HepG2 (cell line): ENCODE measurements around the gene LIMA1. TPM values are rescaled to one million over a fixed set of nuclear protein-coding genes. Genes with fewer than 3 reads are reported as not detected.

ENCODE experiments used
- GLMP ChIP-seq: sonication (generic); formaldehyde crosslinking; IDR thresholded peaks from 2 replicates; pipeline ENCODE4 v1.9.0; 2021; ENCODE audit warnings: missing genetic modification reagents, mild to moderate bottlenecking, borderline replicate concordance
- MAZ ChIP-seq, 2 experiments: sonication (generic) in 1 of 2; formaldehyde crosslinking in 1 of 2; IDR thresholded peaks; 2 replicates each; pipeline versions ENCODE4 v1.5.0 to v1.6.1; 2012 to 2020; ENCODE audit warnings: low read depth in 2 of 2, mild to moderate bottlenecking in 2 of 2, borderline replicate concordance in 1 of 2, improper control_type of control experiment in 1 of 2, low read length in 1 of 2, missing genetic modification reagents in 1 of 2, moderate library complexity in 1 of 2
- ZBTB26 ChIP-seq: IDR thresholded peaks from 2 replicates; pipeline ENCODE4 v1.6.1; 2016; ENCODE audit warnings: missing compliant biosample characterization, missing genetic modification reagents, borderline replicate concordance
- ZMYM4 ChIP-seq: sonication (generic); formaldehyde crosslinking; IDR thresholded peaks from 2 replicates; pipeline ENCODE4 v1.8.1; 2023; ENCODE audit warnings: mild to moderate bottlenecking, missing genetic modification reagents
- ZNF121 ChIP-seq: sonication (generic); formaldehyde crosslinking; IDR thresholded peaks from 2 replicates; pipeline ENCODE4 v1.5.0; 2020; ENCODE audit warnings: mild to moderate bottlenecking, missing genetic modification reagents
- ZNF446 ChIP-seq: sonication (generic); formaldehyde crosslinking; IDR thresholded peaks from 2 replicates; pipeline ENCODE4 v1.5.0; 2020; ENCODE audit warnings: mild to moderate bottlenecking, missing genetic modification reagents
- ZNF773 ChIP-seq: sonication (generic); formaldehyde crosslinking; IDR thresholded peaks from 2 replicates; pipeline ENCODE4 v1.4.0; 2020; ENCODE audit warnings: missing genetic modification reagents, borderline replicate concordance
- ZNF839 ChIP-seq: sonication (generic); formaldehyde crosslinking; IDR thresholded peaks from 2 replicates; pipeline ENCODE4 v1.4.0; 2020; ENCODE audit warnings: missing genetic modification reagents, mild to moderate bottlenecking, borderline replicate concordance
- polyA plus RNA-seq, 8 experiments: library from polyadenylated mRNA; depleted of rRNA in 3 of 8; stranded (reverse) in 7 of 8; unstranded in 1 of 8; fragments of >200 nt; fragmentation: Illumina TruSeq in 4 of 8; extraction: Trizol in 4 of 8; gene quantifications; 2 replicates each; pipeline versions ENCODE4 v1.2.1 to v1.2.3, GENCODE V29; 2011 to 2016; ENCODE audit warnings: low read depth in 4 of 8, missing spikeins in 1 of 8, mixed read lengths in 1 of 8; ENCODE audit not compliant: insufficient read depth in 1 of 8
- total RNA-seq, 5 experiments: library from RNA; depleted of rRNA; stranded (reverse); fragments of >200 nt; fragmentation: Illumina TruSeq; extraction: Trizol; gene quantifications; 2 replicates each; pipeline ENCODE4 v1.2.3, GENCODE V29; 2016; ENCODE audit warnings: low read depth in 1 of 5
- TF ChIP-seq, protein P1 (sequence below): sonication (generic); formaldehyde crosslinking; IDR thresholded peaks from 2 replicates; pipeline ENCODE4 v1.4.0; 2020; ENCODE audit warnings: mild to moderate bottlenecking, missing genetic modification reagents
- TF ChIP-seq, protein P2 (sequence below): sonication (generic); formaldehyde crosslinking; IDR thresholded peaks from 2 replicates; pipeline ENCODE4 v1.4.0; 2020; ENCODE audit warnings: missing genetic modification reagents
- TF ChIP-seq, protein P3 (sequence below): sonication (generic); formaldehyde crosslinking; IDR thresholded peaks from 2 replicates; pipeline ENCODE4 v1.5.1; 2020; ENCODE audit warnings: missing genetic modification reagents, mild to moderate bottlenecking, borderline replicate concordance
- TF ChIP-seq, protein P4 (sequence below): sonication (generic); formaldehyde crosslinking; IDR thresholded peaks from 2 replicates; pipeline ENCODE4 v1.5.0; 2020; ENCODE audit warnings: mild to moderate bottlenecking, missing genetic modification reagents

Gene LIMA1
- total and polyA plus RNA-seq, 2 of the 13 experiments (the other 11 are each of a cell fraction or from before 2014, with no cell fraction given): 13.0 to 19.8 TPM

DNA sequence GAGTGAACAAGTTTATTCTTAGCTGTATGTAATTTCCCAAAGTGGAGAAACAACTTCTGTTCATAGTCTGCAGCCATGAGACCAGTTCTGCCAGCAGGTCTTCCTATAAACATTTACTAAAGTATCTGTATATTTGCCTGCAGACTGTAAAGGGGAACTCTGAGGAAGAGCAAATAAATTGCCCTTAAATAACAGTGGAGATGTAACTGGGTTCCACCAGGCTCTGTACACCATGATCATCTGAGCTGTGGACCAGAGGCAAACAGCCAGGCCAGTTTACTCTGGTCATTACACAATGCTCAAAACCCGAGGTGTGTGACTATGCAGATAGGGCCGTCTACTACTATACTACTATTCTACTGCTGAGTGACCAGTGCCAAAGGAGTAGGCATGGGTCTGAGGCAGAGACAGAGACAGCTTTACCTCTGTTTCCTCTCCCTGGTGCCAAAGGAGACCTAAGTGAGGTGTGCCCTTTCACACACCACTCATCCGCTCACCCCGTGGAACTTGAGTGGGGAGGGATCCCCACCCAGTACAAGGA, 95.0 kb downstream of the LIMA1 start (continued):
- TF ChIP-seq, protein P1, sequence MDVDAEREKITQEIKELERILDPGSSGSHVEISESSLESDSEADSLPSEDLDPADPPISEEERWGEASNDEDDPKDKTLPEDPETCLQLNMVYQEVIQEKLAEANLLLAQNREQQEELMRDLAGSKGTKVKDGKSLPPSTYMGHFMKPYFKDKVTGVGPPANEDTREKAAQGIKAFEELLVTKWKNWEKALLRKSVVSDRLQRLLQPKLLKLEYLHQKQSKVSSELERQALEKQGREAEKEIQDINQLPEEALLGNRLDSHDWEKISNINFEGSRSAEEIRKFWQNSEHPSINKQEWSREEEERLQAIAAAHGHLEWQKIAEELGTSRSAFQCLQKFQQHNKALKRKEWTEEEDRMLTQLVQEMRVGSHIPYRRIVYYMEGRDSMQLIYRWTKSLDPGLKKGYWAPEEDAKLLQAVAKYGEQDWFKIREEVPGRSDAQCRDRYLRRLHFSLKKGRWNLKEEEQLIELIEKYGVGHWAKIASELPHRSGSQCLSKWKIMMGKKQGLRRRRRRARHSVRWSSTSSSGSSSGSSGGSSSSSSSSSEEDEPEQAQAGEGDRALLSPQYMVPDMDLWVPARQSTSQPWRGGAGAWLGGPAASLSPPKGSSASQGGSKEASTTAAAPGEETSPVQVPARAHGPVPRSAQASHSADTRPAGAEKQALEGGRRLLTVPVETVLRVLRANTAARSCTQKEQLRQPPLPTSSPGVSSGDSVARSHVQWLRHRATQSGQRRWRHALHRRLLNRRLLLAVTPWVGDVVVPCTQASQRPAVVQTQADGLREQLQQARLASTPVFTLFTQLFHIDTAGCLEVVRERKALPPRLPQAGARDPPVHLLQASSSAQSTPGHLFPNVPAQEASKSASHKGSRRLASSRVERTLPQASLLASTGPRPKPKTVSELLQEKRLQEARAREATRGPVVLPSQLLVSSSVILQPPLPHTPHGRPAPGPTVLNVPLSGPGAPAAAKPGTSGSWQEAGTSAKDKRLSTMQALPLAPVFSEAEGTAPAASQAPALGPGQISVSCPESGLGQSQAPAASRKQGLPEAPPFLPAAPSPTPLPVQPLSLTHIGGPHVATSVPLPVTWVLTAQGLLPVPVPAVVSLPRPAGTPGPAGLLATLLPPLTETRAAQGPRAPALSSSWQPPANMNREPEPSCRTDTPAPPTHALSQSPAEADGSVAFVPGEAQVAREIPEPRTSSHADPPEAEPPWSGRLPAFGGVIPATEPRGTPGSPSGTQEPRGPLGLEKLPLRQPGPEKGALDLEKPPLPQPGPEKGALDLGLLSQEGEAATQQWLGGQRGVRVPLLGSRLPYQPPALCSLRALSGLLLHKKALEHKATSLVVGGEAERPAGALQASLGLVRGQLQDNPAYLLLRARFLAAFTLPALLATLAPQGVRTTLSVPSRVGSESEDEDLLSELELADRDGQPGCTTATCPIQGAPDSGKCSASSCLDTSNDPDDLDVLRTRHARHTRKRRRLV: no peak
- TF ChIP-seq ZNF121 (CRISPR knock-in tag) (peak; percentile 49; the same call in 1 of the 2 replicates), ZMYM4 (CRISPR knock-in tag) (peak; percentile 62), GLMP (no peak), ZBTB26 (no peak), ZNF839 (CRISPR knock-in tag) (no peak), MAZ (IDR thresholded peaks at IDR 0.05; ENCODE audit: borderline replicate concordance, low read depth, low read length) (no peak), MAZ (CRISPR knock-in tag; IDR thresholded peaks at IDR 0.05; ENCODE audit: low read depth) (no peak), ZNF446 (no peak), ZNF773 (CRISPR knock-in tag) (no peak)
- TF ChIP-seq, protein P2, sequence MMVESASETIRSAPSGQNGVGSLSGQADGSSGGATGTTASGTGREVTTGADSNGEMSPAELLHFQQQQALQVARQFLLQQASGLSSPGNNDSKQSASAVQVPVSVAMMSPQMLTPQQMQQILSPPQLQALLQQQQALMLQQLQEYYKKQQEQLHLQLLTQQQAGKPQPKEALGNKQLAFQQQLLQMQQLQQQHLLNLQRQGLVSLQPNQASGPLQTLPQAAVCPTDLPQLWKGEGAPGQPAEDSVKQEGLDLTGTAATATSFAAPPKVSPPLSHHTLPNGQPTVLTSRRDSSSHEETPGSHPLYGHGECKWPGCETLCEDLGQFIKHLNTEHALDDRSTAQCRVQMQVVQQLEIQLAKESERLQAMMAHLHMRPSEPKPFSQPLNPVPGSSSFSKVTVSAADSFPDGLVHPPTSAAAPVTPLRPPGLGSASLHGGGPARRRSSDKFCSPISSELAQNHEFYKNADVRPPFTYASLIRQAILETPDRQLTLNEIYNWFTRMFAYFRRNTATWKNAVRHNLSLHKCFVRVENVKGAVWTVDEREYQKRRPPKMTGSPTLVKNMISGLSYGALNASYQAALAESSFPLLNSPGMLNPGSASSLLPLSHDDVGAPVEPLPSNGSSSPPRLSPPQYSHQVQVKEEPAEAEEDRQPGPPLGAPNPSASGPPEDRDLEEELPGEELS (CRISPR knock-in tag): peak; percentile 71
- TF ChIP-seq, protein P3, sequence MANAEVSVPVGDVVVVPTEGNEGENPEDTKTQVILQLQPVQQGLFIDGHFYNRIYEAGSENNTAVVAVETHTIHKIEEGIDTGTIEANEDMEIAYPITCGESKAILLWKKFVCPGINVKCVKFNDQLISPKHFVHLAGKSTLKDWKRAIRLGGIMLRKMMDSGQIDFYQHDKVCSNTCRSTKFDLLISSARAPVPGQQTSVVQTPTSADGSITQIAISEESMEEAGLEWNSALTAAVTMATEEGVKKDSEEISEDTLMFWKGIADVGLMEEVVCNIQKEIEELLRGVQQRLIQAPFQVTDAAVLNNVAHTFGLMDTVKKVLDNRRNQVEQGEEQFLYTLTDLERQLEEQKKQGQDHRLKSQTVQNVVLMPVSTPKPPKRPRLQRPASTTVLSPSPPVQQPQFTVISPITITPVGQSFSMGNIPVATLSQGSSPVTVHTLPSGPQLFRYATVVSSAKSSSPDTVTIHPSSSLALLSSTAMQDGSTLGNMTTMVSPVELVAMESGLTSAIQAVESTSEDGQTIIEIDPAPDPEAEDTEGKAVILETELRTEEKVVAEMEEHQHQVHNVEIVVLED (CRISPR knock-in tag): no peak; the same call in 1 of the 2 replicates
- TF ChIP-seq, protein P4, sequence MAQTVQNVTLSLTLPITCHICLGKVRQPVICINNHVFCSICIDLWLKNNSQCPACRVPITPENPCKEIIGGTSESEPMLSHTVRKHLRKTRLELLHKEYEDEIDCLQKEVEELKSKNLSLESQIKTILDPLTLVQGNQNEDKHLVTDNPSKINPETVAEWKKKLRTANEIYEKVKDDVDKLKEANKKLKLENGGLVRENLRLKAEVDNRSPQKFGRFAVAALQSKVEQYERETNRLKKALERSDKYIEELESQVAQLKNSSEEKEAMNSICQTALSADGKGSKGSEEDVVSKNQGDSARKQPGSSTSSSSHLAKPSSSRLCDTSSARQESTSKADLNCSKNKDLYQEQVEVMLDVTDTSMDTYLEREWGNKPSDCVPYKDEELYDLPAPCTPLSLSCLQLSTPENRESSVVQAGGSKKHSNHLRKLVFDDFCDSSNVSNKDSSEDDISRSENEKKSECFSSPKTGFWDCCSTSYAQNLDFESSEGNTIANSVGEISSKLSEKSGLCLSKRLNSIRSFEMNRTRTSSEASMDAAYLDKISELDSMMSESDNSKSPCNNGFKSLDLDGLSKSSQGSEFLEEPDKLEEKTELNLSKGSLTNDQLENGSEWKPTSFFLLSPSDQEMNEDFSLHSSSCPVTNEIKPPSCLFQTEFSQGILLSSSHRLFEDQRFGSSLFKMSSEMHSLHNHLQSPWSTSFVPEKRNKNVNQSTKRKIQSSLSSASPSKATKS (CRISPR knock-in tag): no peak
